Activated CD8-positive, alpha-beta T cell treated with anti-CD3 and anti-CD28 coated beads for 36 hours (primary cell): ENCODE measurements around the gene TGFB1. TPM values are rescaled to one million over a fixed set of nuclear protein-coding genes. Genes with fewer than 3 reads are reported as not detected.
"Not testable (repeated sequence)": the region's sequence is repeated elsewhere in the genome, so short reads cannot be mapped to it uniquely, and the experiment has no call there.

ENCODE experiments used
- ATAC-seq: fragments of 200-7000 bp; cut with Tn5 transposase; one replicate; pipeline ENCODE4 v1.10.0; 2021; ENCODE audit warnings: mild to moderate bottlenecking, moderate library complexity
- CTCF ChIA-PET: fragments of 350-600 bp; sonication (Branson Sonifier 250); formaldehyde crosslinking; loops from one replicate; lab custom pipeline; 2021; ENCODE audit warnings: antibody characterized with exemption; lab: Charles Lee
- POLR2A ChIA-PET: fragments of 350-600 bp; sonication (Branson Sonifier 250); formaldehyde crosslinking; loops from one replicate; lab custom pipeline; 2021; ENCODE audit warnings: antibody characterized with exemption; lab: Charles Lee
- DNase-seq: peaks from one replicate; pipeline ENCODE4 v3.0.0-alpha.2; 2020
- H3K27ac Mint-ChIP-seq: one replicate; pipeline ENCODE4 v1.8.0; 2021; ENCODE audit warnings: mild to moderate bottlenecking, mixed read lengths
- H3K27me3 Mint-ChIP-seq: one replicate; pipeline ENCODE4 v1.8.0; 2021; ENCODE audit warnings: mixed read lengths
- H3K36me3 Mint-ChIP-seq: one replicate; pipeline ENCODE4 v1.8.0; 2021; ENCODE audit warnings: low read depth, mixed read lengths
- H3K4me1 Mint-ChIP-seq: one replicate; pipeline ENCODE4 v1.8.0; 2021; ENCODE audit warnings: low read depth, mixed read lengths
- H3K4me3 Mint-ChIP-seq: one replicate; pipeline ENCODE4 v1.8.0; 2021; ENCODE audit warnings: mild to moderate bottlenecking, moderate library complexity, mixed read lengths
- H3K9me3 Mint-ChIP-seq: one replicate; pipeline ENCODE4 v1.8.0; 2021; ENCODE audit warnings: mixed read lengths
- CTCF ChIP-seq: fragments of 200-600 bp; IDR thresholded peaks from one replicate; pipeline ENCODE4 v1.8.0; 2022; ENCODE audit warnings: antibody characterized with exemption, mild to moderate bottlenecking
- intact Hi-C: fragments of 100-400 bp; cut with micrococcal nuclease; formaldehyde crosslinking; loops from one replicate; pipeline ENCODE4 v1.10.0; 2022
- total RNA-seq, 2 experiments: library from RNA; stranded (reverse); gene quantifications; one replicate each; pipeline ENCODE4 v1.2.3, GENCODE V29; 2021

TGFB1 gene
- total RNA-seq, 2 experiments from 2014 or later = 112 to 123 TPM

GRCh38 chr19:41372501-41372900 is 18.8 kb upstream of the TGFB1 start:
- no peak for ATAC-seq
- Mint-ChIP-seq H3K36me3 (peaks cover 2% of the 10 kb centered on the region), H3K27ac (no peak overlapping the region), H3K27me3 (no peaks in the 10 kb centered on the region), H3K9me3 (no peaks in the 10 kb centered on the region), H3K4me3 (no peak overlapping the region), H3K4me1 (peaks cover 17% of the 10 kb centered on the region)
- intact Hi-C loops = no loop called here
- POLR2A ChIA-PET = interaction anchor here (0.7 kb wide), 1 partner anchor 593 kb away, joined by 3 read pairs; no protein-coding TSS in a partner anchor
- DNase-seq = no peak
- CTCF ChIA-PET = interaction anchor here (1.2 to 1.5 kb wide), 3 partner anchors 9 to 198 kb away, joined by 3 to 5 read pairs (median 3); partner anchors contain the start of gene B9D2
- no peak for TF ChIP-seq CTCF

GRCh38 chr19:41371541-41371940 is 17.8 kb upstream of the TGFB1 start:
- H3K4me3 Mint-ChIP-seq = no peak overlapping the region
- ChIA-PET CTCF (no interaction called here), POLR2A (no interaction called here)
- no peak for TF ChIP-seq CTCF
- no peak for ATAC-seq
- peaks cover 9% of the 10 kb centered on the region for H3K4me1 Mint-ChIP-seq
- H3K27ac Mint-ChIP-seq = no peak overlapping the region
- no peaks in the 10 kb centered on the region for H3K36me3 Mint-ChIP-seq
- no peak for DNase-seq
- H3K9me3 Mint-ChIP-seq = no peaks in the 10 kb centered on the region
- no peaks in the 10 kb centered on the region for H3K27me3 Mint-ChIP-seq
- intact Hi-C loops = no loop called here

- intact Hi-C loops, H3K9me3 Mint-ChIP-seq, H3K27me3 Mint-ChIP-seq, H3K27ac Mint-ChIP-seq, H3K36me3 Mint-ChIP-seq, CTCF ChIA-PET, ATAC-seq, H3K4me3 Mint-ChIP-seq, DNase-seq, H3K4me1 Mint-ChIP-seq, POLR2A ChIA-PET: not testable (repeated sequence)
Observed at GRCh38 chr19:41371119-41371518, 17.4 kb upstream of the TGFB1 start.

GRCh38 chr19:41369769-41370168 is 16.0 kb upstream of the TGFB1 start:
- no peak for DNase-seq
- no peak for TF ChIP-seq CTCF
- no peak overlapping the region for H3K27ac Mint-ChIP-seq
- intact Hi-C loops = no loop called here
- ATAC-seq = no peak
- peaks cover 7% of the 10 kb centered on the region for H3K4me1 Mint-ChIP-seq
- no peaks in the 10 kb centered on the region for H3K9me3 Mint-ChIP-seq
- no peaks in the 10 kb centered on the region for H3K36me3 Mint-ChIP-seq
- H3K27me3 Mint-ChIP-seq = no peaks in the 10 kb centered on the region
- ChIA-PET CTCF (interaction anchor here (1.0 to 1.2 kb wide), 2 partner anchors 8 to 13 kb away, joined by 3 read pairs; no protein-coding TSS in a partner anchor), POLR2A (interaction anchor here (1.0 kb wide), 1 partner anchor 17 kb away, joined by 3 read pairs; no protein-coding TSS in a partner anchor)
- no peak overlapping the region for H3K4me3 Mint-ChIP-seq

- no peaks in the 10 kb centered on the region for H3K9me3 Mint-ChIP-seq
- peaks cover 2% of the 10 kb centered on the region for H3K36me3 Mint-ChIP-seq
- peaks cover 15% of the 10 kb centered on the region for H3K4me1 Mint-ChIP-seq
- DNase-seq (no peak), ATAC-seq (no peak)
- no peak overlapping the region for H3K4me3 Mint-ChIP-seq
- no peak overlapping the region for H3K27ac Mint-ChIP-seq
- TF ChIP-seq CTCF = no peak
- ChIA-PET POLR2A (no interaction called here), CTCF (no interaction called here)
- intact Hi-C loops = no loop called here
- H3K27me3 Mint-ChIP-seq = no peaks in the 10 kb centered on the region
Observed at GRCh38 chr19:41367848-41368301, 14.2 kb upstream of the TGFB1 start.
